GM21576 (cell line): ENCODE data around the gene AGBL4.

Experiments used
- ATAC-seq: cut with Tn5 transposase; IDR thresholded peaks from one replicate; pipeline ENCODE4 v1.9.1; 2021; ENCODE audit warnings: mild to moderate bottlenecking, moderate library complexity; ENCODE audit not compliant: unreplicated experiment

Gene AGBL4

GRCh38 chr1:48916130-48917069 is 1107.4 kb downstream of the AGBL4 start:
- no peak for ATAC-seq

- ATAC-seq = no peak
Measured at GRCh38 chr1:48908606-48909005, 1115.1 kb downstream of the AGBL4 start.

DNA sequence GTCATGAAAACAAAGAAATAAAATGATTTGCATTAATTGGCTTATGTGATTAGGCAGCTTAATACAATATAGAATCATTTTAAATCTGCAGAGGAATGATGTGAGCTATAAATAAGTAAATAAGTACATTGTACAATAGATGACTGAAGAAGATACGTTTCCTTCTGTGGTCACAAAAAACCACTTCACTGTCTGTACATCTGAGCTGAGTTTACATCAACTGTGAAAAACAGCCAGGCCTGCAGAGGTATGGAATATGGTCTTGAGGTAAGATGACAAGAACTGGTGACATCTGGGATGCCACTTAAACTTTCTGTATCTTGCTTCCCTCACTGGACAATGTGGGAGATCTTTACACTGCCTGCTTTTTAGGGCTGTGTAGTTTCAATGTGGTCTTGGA is 1117.0 kb downstream of the AGBL4 start:
- ATAC-seq = no peak

GRCh38 chr1:48906164-48906563 is 1117.6 kb downstream of the AGBL4 start:
- no peak for ATAC-seq

DNA sequence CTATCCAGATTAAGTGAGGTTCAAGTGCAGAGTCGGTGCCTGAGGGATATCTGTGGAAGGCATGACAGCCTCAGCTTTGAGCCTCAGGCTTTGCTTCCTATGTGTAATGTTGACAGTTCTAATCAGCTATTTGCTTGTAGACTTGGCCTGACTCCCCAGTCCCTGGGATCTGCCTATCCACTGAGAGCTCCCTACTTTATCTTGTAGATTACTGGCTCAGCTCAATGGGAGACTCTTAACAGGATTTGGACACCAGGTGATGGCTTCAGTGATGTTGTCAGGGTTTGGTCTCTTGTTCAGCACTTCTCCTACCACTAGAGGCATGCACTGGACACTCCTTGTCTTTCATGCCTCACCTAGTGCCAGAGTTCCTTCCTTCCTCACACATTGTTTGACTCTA is 1120.5 kb downstream of the AGBL4 start:
- no peak for ATAC-seq

GRCh38 chr1:48898894-48899293 is 1124.9 kb downstream of the AGBL4 start:
- no peak for ATAC-seq

- no peak for ATAC-seq
Measured at GRCh38 chr1:48889615-48890014, 1134.1 kb downstream of the AGBL4 start.

- no peak for ATAC-seq
Measured at GRCh38 chr1:48889082-48889481, 1134.7 kb downstream of the AGBL4 start.

- ATAC-seq = no peak
Measured at GRCh38 chr1:48887796-48888195, 1136.0 kb downstream of the AGBL4 start.

DNA sequence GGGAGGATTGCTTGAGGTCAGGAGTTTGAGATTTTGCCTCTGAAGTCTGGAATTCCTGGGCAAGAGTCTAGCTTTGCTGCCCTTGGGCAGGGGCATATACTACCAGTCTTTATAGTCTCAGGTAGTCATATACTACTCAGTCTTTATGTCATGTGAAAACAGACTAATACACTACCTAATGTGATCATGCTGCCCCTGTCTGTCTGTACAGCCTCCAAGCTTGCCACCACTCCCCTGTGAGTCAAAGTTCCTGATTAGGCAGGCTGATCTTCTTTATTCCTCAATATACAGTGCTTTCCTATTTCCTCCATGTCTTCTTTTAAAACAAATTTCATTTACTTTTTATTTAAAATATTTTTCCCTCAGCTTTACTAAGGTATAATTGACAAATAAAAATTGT is 1141.7 kb downstream of the AGBL4 start:
- no peak for ATAC-seq

GRCh38 chr1:48878191-48878940 is 1145.4 kb downstream of the AGBL4 start:
- no peak for ATAC-seq

DNA sequence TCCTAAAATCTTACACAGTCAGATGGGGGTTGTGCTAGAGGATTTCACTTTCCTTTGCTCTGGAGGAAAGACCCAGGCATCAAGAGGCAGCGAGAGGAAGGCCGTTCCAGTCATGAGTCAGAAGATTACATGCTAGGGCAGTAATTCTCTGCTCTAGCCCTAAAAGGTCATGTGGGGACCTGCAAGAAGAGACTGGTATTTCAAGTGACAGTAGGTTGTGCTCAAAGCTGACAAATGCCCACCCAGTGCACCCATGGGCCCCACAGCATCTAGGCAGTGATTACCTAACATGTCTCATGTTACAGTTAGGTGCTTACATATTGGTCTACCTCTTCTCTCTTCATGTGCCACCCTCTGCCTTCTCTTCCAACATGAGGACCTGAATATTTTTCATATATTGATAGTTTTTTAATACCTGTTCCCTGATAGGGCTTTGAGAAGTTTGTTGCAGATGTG is 1147.4 kb downstream of the AGBL4 start:
- no peak for ATAC-seq

DNA sequence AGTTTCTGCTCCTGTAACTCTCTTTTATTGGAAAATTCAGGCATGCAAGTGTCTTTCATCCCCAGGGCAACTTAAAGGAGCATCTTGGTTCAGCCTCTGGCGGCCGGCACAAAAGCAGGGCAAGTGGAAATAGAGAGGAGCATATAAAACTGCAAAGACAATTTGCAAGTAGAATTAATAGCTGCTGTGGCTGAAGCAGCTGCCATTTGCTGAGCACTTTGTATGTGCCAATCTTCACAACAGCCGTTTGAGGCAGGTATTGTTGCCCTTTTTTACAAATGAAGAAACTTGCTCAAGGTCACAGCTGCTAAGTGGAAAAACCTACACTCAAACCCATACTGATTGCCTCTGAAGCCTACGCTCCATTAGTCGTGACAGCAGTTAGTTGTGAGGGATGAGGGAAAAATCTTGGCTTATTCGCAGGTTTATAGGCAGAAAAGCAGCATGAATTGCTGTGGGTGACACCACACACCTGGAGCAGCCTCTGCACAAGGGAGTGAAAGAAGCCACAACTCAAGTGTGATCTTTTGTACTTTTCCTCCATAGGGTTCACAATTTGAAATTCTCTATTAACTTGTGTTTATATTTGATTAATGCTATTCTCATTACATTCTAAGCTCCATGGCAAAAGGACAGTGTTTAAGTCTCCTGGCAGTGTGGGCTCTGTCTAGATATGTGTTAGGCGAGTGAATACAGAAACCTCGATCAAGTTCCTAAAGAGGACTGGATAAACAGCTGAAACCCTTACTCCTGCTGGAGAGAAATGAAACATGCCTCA is 1148.0 kb downstream of the AGBL4 start:
- no peak for ATAC-seq

DNA sequence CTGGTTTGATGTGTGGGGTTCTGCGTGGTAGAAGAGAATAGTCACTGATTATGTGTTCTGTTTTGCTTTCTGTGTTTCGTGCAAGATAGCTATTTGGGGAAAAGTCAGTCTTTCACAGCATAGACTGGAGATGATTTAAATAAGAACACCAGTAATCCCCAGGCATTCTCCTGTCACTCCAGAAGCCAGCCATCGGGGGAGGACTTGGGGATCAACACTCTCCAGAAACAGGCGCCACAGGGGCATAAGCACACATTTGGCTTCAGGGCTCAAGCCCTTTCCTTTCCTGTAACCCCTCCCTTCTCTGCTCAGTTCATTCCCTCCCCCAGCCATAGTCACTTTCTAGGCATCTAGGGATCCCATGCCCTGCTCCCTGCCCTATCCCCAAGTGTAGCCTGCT is 1149.8 kb downstream of the AGBL4 start:
- ATAC-seq = no peak

DNA sequence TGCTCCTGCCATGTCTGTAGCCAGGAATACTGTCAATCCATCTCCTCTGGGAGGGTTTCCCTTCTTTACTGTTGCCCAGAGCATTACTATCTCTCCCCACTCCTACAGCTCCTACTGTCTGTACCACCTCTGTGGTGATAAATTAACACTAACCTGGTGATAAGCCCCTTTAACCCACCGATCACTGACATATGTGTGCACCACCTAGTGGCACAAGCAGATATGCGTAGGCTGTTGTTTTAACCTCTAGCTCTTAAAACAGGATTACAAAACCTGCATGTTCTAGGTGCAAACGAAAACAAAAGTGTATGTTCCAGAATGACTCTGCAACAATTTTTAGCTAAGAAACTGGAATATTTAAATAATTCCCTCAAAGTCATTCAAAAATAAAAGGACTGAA is 1153.2 kb downstream of the AGBL4 start:
- ATAC-seq = no peak

- ATAC-seq = no peak
Measured at GRCh38 chr1:48869116-48869893, 1154.4 kb downstream of the AGBL4 start.

DNA sequence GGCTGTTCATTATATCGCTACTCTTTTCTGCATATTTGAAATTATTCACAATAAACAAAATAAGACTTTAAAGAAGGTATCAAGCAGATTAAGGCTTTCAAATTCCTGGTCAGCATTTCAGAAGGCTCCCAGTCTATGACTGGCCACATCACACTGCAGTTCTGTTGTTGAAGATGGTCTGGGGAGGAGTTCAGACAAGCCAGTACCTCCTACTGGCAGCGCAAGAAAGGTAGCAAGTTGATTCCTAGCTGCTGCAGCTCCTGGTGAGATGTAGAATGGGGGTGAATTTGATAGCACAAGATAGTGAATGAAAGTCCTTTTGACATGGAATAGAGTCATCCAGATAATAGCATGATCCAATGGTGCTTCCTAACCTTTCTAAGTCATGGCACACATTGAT is 1158.8 kb downstream of the AGBL4 start:
- ATAC-seq = no peak

GRCh38 chr1:48859456-48859855 is 1164.3 kb downstream of the AGBL4 start:
- no peak for ATAC-seq

- no peak for ATAC-seq
Measured at GRCh38 chr1:48858200-48858920, 1165.4 kb downstream of the AGBL4 start.

DNA sequence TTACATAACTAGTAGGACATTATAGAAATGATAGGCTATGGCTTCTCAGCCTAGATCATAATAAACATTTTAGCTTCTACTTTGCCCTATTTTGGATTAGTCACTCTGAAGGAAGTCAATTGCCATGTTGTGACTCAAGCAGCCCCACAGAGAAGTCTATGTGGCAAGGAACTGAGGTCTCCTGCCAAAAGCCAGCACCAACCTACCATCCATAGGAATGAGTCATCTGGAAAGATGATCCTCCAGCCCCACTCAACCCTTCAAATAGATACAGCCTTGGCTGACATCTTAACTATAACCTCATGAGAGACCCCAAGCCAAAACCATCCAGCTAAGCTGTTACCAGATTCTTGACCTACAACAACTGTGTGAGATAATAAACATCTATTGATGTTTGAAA is 1170.7 kb downstream of the AGBL4 start:
- ATAC-seq = no peak
